B cell (primary cell): ENCODE measurements around the gene ZNF570. TPM values are rescaled to one million over a fixed set of nuclear protein-coding genes. Genes with fewer than 3 reads are reported as not detected.

Experiments used
- ATAC-seq: fragments of 200-7000 bp; cut with Tn5 transposase; one replicate; pipeline ENCODE4 v1.10.0; 2021; ENCODE audit warnings: low read depth, mild to moderate bottlenecking, moderate number of reproducible peaks, moderate library complexity
- CTCF ChIA-PET: fragments of 350-600 bp; sonication (Branson Sonifier 250); formaldehyde crosslinking; loops from one replicate; lab custom pipeline; 2021; ENCODE audit warnings: antibody characterized with exemption, inconsistent platforms; lab: Charles Lee
- POLR2A ChIA-PET: fragments of 350-600 bp; sonication (Branson Sonifier 250); formaldehyde crosslinking; loops from one replicate; lab custom pipeline; 2021; ENCODE audit warnings: antibody characterized with exemption; lab: Charles Lee
- DNase-seq: peaks from one replicate; pipeline ENCODE4 v3.0.0; 2013
- H2AFZ ChIP-seq: 2 replicates; pipeline ENCODE4 v1.6.1; 2012; ENCODE audit warnings: mild to moderate bottlenecking, low read depth, low read length; ENCODE audit not compliant: insufficient read depth, poor library complexity, severe bottlenecking
- H3K27ac ChIP-seq, 2 donors: 1 replicate in 1 of 2; 2 replicates in 1 of 2; pipeline ENCODE4 v1.5.1; 2012 to 2013; ENCODE audit warnings: low read length in 2 of 2, mild to moderate bottlenecking in 2 of 2, moderate library complexity in 1 of 2
- H3K27me3 ChIP-seq, 4 experiments: fragments of 200-600 bp in 1 of 4; sonication (generic) in 1 of 4; replicated peaks in 1 of 4; 1 replicate in 2 of 4; 2 replicates in 2 of 4; pipeline versions ENCODE4 v1.6.1 to v1.7.0; 2013 to 2016; ENCODE audit warnings: low read length in 3 of 4, mild to moderate bottlenecking in 2 of 4, mixed read lengths in 1 of 4, moderate library complexity in 1 of 4; ENCODE audit not compliant: insufficient read depth in 4 of 4, control insufficient read depth in 3 of 4; ENCODE audit errors: control extremely low read depth in 1 of 4
- H3K36me3 ChIP-seq, 2 experiments: replicated peaks in 1 of 2; 1 replicate in 1 of 2; 2 replicates in 1 of 2; pipeline versions ENCODE4 v1.6.1 to v1.7.1; 2013; ENCODE audit warnings: low read length in 1 of 2; ENCODE audit not compliant: insufficient read depth in 2 of 2, control insufficient read depth in 1 of 2; ENCODE audit errors: control extremely low read depth in 1 of 2, extremely low read depth in 1 of 2
- H3K4me1 ChIP-seq, 2 donors: fragments of 200-600 bp in 1 of 2; sonication (generic) in 1 of 2; 1 replicate in 1 of 2; 2 replicates in 1 of 2; pipeline versions ENCODE4 v1.5.1 to v1.6.1; 2013 to 2017; ENCODE audit warnings: low read length in 2 of 2; ENCODE audit not compliant: control insufficient read depth in 2 of 2, insufficient read depth in 2 of 2
- H3K4me2 ChIP-seq: replicated peaks from 2 replicates; pipeline ENCODE3; 2012; ENCODE audit warnings: mild to moderate bottlenecking, low read depth, low read length; ENCODE audit not compliant: poor library complexity, severe bottlenecking
- H3K4me3 ChIP-seq, 5 experiments: fragments of 200-600 bp in 1 of 5; sonication (generic) in 1 of 5; 1 replicate in 3 of 5; 2 replicates in 2 of 5; pipeline versions ENCODE4 v1.5.1 to v1.7.0; 2011 to 2016; ENCODE audit warnings: low read length in 4 of 5, mild to moderate bottlenecking in 4 of 5, low read depth in 2 of 5, control low read depth in 1 of 5, moderate library complexity in 1 of 5; ENCODE audit not compliant: insufficient read depth in 1 of 5; ENCODE audit errors: control extremely low read depth in 1 of 5, extremely low read depth in 1 of 5
- H3K79me2 ChIP-seq: fragments of 200-600 bp; sonication (generic); one replicate; pipeline ENCODE4 v1.6.0; 2016; ENCODE audit warnings: low read length; ENCODE audit not compliant: control insufficient read depth, insufficient read depth
- H3K9ac ChIP-seq: fragments of 200-600 bp; sonication (generic); 2 replicates; pipeline ENCODE4 v1.6.1; 2017; ENCODE audit warnings: mild to moderate bottlenecking, low read length, moderate library complexity
- H3K9me3 ChIP-seq, 3 donors: one replicate each; pipeline versions ENCODE4 v1.6.1 to v1.7.1; 2013; ENCODE audit warnings: low read length in 2 of 3; ENCODE audit not compliant: control insufficient read depth in 2 of 3, insufficient read depth in 1 of 3; ENCODE audit errors: control extremely low read depth in 1 of 3
- H4K20me1 ChIP-seq: 2 replicates; pipeline ENCODE4 v1.6.0; 2012; ENCODE audit warnings: mild to moderate bottlenecking, low read length; ENCODE audit not compliant: insufficient read depth, control insufficient read depth, poor library complexity, severe bottlenecking
- H3K27ac Mint-ChIP-seq: one replicate; pipeline ENCODE4 v1.8.0; 2021; ENCODE audit warnings: mixed read lengths
- H3K27me3 Mint-ChIP-seq: one replicate; pipeline ENCODE4 v1.8.0; 2021; ENCODE audit warnings: mixed read lengths
- H3K4me1 Mint-ChIP-seq: one replicate; pipeline ENCODE4 v1.8.0; 2021; ENCODE audit warnings: mixed read lengths
- H3K4me3 Mint-ChIP-seq: one replicate; pipeline ENCODE4 v1.8.0; 2021; ENCODE audit warnings: mixed read lengths
- H3K9me3 Mint-ChIP-seq: one replicate; pipeline ENCODE4 v1.8.0; 2022; ENCODE audit warnings: mixed read lengths; ENCODE audit not compliant: insufficient read depth
- CTCF ChIP-seq: fragments of 200-600 bp; IDR thresholded peaks from one replicate; pipeline ENCODE4 v1.8.0; 2022; ENCODE audit warnings: antibody characterized with exemption, mild to moderate bottlenecking
- EZH2 ChIP-seq: IDR thresholded peaks from 2 replicates; pipeline ENCODE4 v1.6.1; 2012; ENCODE audit warnings: borderline replicate concordance, low read depth, mild to moderate bottlenecking, moderate library complexity, low read length; ENCODE audit not compliant: insufficient read depth, poor library complexity, severe bottlenecking
- WGBS: methylation state at CpG from one replicate; pipeline ENCODE4 v1.1.5; 2013; ENCODE audit warnings: missing lambda C conversion rate; ENCODE audit not compliant: insufficient coverage; 5-methylcytosine and 5-hydroxymethylcytosine counted together
- intact Hi-C: fragments of 100-400 bp; cut with micrococcal nuclease; formaldehyde crosslinking; loops from one replicate; pipeline ENCODE4 v1.10.0; 2022
- polyA plus RNA-seq: library from polyadenylated mRNA; depleted of rRNA; stranded (reverse); fragments of >200 nt; gene quantifications from 2 replicates; pipeline ENCODE4 v1.2.3, GENCODE V29; 2012
- total RNA-seq, 2 donors: library from RNA; stranded (reverse); fragments of 120-200 nt in 1 of 2; gene quantifications; 1 replicate in 1 of 2; 2 replicates in 1 of 2; pipeline versions ENCODE4 v1.2.3 to v1.2.4, GENCODE V29; 2013 to 2022

ZNF570 gene
- total and polyA plus RNA-seq, 2 donors (not counting 1 experiment from before 2014, with no cell fraction given), result 1.9 to 8.9 TPM

GRCh38 chr19:37492213-37492612 is 23.1 kb downstream of the ZNF570 start:
- Histone ChIP-seq H3K4me2 (no peak overlapping the region), H4K20me1 (no peaks in the 10 kb centered on the region), H3K9ac (no peak overlapping the region), H2AFZ (no peak overlapping the region), H3K4me3 (no peak overlapping the region), H3K27ac (no peak overlapping the region), H3K9me3 (peaks cover 10 to 70% (median 56%) of the 10 kb centered on the region in 3 donors), H3K79me2 (no peaks in the 10 kb centered on the region), H3K27me3 (no peaks in the 10 kb centered on the region), H3K36me3 (no peaks in the 10 kb centered on the region), H3K4me1 (no peaks in the 10 kb centered on the region)
- WGBS, result no CpG with 5 or more reads among the region's 3 CpGs
- H3K4me1 Mint-ChIP-seq, result no peaks in the 10 kb centered on the region
- no peak overlapping the region for H3K4me3 Mint-ChIP-seq
- intact Hi-C loops, result no loop called here
- DNase-seq (no peak), ATAC-seq (no peak)
- CTCF ChIA-PET, result no interaction called here
- POLR2A ChIA-PET, result no interaction called here
- peaks cover 30% of the 10 kb centered on the region for H3K9me3 Mint-ChIP-seq
- H3K27me3 Mint-ChIP-seq, result no peaks in the 10 kb centered on the region
- H3K27ac Mint-ChIP-seq, result no peak overlapping the region
- no peak for TF ChIP-seq CTCF
- TF ChIP-seq EZH2, result no peak

GRCh38 chr19:37505958-37506386 is 36.8 kb downstream of the ZNF570 start:
- Mint-ChIP-seq H3K27ac (no peak overlapping the region), H3K4me3 (no peak overlapping the region), H3K27me3 (no peaks in the 10 kb centered on the region), H3K9me3 (peaks cover 12% of the 10 kb centered on the region), H3K4me1 (peaks cover 2% of the 10 kb centered on the region)
- Histone ChIP-seq H3K27ac (peak overlapping the region; percentile 91 to 92), H3K79me2 (no peaks in the 10 kb centered on the region), H3K4me3 (peak overlapping the region; percentile 63 to 99 (median 83)), H3K4me1 (peaks cover 14 to 16% of the 10 kb centered on the region in 2 donors), H4K20me1 (no peaks in the 10 kb centered on the region), H3K36me3 (no peaks in the 10 kb centered on the region), H3K9ac (peak overlapping the region; percentile 79), H2AFZ (peak overlapping the region; percentile 89), H3K27me3 (no peaks in the 10 kb centered on the region), H3K4me2 (peak overlapping the region; percentile 82), H3K9me3 (peaks cover 6 to 32% (median 10%) of the 10 kb centered on the region in 3 donors)
- DNase-seq (no peak), ATAC-seq (peak; percentile 9)
- POLR2A ChIA-PET, result interaction anchor here (0.6 to 2.1 kb wide), 7 partner anchors 38 to 1367 kb away, joined by 3 to 23 read pairs (median 5); partner anchors contain the start of genes ZNF527, ZNF540, ZNF569 and ZNF570
- 2% methylated on average over 9 of the region's 12 CpGs for WGBS
- CTCF ChIA-PET, result interaction anchor here (1.0 to 1.5 kb wide), 3 partner anchors 39 to 136 kb away, joined by 3 to 5 read pairs (median 4); partner anchors contain the start of gene ZNF569
- TF ChIP-seq EZH2, result no peak
- no peak for TF ChIP-seq CTCF
- intact Hi-C loops, result loop anchor here (1.0 to 10.0 kb wide), 9 partner anchors 37 to 529 kb away; partner anchors contain the start of genes ZFP30, ZNF420, ZNF527 and ZNF540
